ENCODE results near the gene XRRA1. TPM values are rescaled to one million over a fixed set of nuclear protein-coding genes. Genes with fewer than 3 reads are reported as not detected.

XRRA1 gene
- total RNA-seq, 1 experiment from 2014 or later: 17.3 TPM

DNA sequence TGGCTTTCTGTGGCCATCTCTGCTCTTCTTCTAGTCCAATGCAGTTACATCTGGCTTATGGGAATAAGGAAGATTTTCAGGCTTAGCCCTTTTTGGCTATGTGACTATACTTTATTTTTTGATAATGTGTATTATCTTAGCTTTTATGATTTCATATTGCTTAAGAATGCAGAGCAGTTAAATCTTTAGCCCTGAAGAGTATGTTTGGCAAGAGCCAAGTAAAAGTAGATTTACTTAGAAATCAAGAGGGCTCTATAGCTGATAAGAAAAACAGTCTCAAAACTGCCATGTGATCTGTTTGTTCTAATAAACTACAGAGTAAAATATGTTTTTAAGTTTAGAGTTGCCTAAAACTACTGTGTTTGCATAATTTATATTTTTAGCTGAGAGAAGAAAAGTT lies 139.1 kb downstream of the XRRA1 start:
- intact Hi-C loops (cut with micrococcal nuclease): no loop called here
- no peaks in the 10 kb centered on the region for H4K20me1 ChIP-seq (ENCODE audit: insufficient read depth)
- H3K27ac ChIP-seq (ENCODE audit: low read depth, low read length): no peak overlapping the region
- no peak overlapping the region for H2AFZ ChIP-seq (ENCODE audit: low read depth, low read length, poor library complexity, severe bottlenecking)
- no peaks in the 10 kb centered on the region for H3K9me2 ChIP-seq (ENCODE audit: insufficient read depth)
- no peak for TF ChIP-seq SP1 (IDR thresholded peaks at IDR 0.05; ENCODE audit: low read depth)
- no peak for TF ChIP-seq YY1 (IDR thresholded peaks at IDR 0.05; ENCODE audit: extremely low read depth, insufficient replicate concordance, low read depth, low read length)
- TF ChIP-seq EZH2 (IDR thresholded peaks at IDR 0.05): no peak
- TF ChIP-seq, protein P1, sequence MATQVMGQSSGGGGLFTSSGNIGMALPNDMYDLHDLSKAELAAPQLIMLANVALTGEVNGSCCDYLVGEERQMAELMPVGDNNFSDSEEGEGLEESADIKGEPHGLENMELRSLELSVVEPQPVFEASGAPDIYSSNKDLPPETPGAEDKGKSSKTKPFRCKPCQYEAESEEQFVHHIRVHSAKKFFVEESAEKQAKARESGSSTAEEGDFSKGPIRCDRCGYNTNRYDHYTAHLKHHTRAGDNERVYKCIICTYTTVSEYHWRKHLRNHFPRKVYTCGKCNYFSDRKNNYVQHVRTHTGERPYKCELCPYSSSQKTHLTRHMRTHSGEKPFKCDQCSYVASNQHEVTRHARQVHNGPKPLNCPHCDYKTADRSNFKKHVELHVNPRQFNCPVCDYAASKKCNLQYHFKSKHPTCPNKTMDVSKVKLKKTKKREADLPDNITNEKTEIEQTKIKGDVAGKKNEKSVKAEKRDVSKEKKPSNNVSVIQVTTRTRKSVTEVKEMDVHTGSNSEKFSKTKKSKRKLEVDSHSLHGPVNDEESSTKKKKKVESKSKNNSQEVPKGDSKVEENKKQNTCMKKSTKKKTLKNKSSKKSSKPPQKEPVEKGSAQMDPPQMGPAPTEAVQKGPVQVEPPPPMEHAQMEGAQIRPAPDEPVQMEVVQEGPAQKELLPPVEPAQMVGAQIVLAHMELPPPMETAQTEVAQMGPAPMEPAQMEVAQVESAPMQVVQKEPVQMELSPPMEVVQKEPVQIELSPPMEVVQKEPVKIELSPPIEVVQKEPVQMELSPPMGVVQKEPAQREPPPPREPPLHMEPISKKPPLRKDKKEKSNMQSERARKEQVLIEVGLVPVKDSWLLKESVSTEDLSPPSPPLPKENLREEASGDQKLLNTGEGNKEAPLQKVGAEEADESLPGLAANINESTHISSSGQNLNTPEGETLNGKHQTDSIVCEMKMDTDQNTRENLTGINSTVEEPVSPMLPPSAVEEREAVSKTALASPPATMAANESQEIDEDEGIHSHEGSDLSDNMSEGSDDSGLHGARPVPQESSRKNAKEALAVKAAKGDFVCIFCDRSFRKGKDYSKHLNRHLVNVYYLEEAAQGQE (IDR thresholded peaks at IDR 0.05; ENCODE audit: low read depth): no peak
- no peak for TF ChIP-seq POLR2A (IDR thresholded peaks at IDR 0.05; ENCODE audit: borderline replicate concordance, extremely low read depth, insufficient read depth, insufficient read length)
- no peak for TF ChIP-seq ZFX (IDR thresholded peaks at IDR 0.05)
- TF ChIP-seq, protein P2, sequence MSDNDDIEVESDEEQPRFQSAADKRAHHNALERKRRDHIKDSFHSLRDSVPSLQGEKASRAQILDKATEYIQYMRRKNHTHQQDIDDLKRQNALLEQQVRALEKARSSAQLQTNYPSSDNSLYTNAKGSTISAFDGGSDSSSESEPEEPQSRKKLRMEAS (IDR thresholded peaks at IDR 0.05): no peak
- TF ChIP-seq POLR2AphosphoS5 (IDR thresholded peaks at IDR 0.05; ENCODE audit: low read depth, low read length): no peak
- no peak for TF ChIP-seq RAD21 (IDR thresholded peaks at IDR 0.05; ENCODE audit: low read depth)
- no peak for TF ChIP-seq EGR1 (IDR thresholded peaks at IDR 0.05; ENCODE audit: low read depth)
- H3K4me1 ChIP-seq (ENCODE audit: control insufficient read depth in 1 of 2, insufficient read depth in 2 of 2, low read length in 2 of 2): peaks cover 0 to 9% of the 10 kb centered on the region in 2 experiments; a peak in 1 of 4 replicates
- peaks cover 30% of the 10 kb centered on the region for H3K79me2 ChIP-seq (ENCODE audit: insufficient read depth, low read length)
- ChIA-PET RAD21 (ENCODE audit: low non-redundant PET in 1 of 2, low total read pairs in 2 of 2, uncharacterized antibody in 2 of 2, unreplicated experiment in 2 of 2) (no interaction called here), CTCF (no interaction called here), POLR2A (no interaction called here)
- no peak overlapping the region for H3K4me3 ChIP-seq (replicated peaks in 1 of 2; ENCODE audit: low read depth in 1 of 2, low read length in 2 of 2)
- H3K4me2 ChIP-seq (ENCODE audit: low read length): no peak overlapping the region
- no peak for ATAC-seq
- H3K27me3 ChIP-seq (ENCODE audit: insufficient read depth, low read length): no peaks in the 10 kb centered on the region
- no peak overlapping the region for H3K9ac ChIP-seq (ENCODE audit: low read length)
- no TSS peak for BruUV-seq (replicated peaks)
- no peaks in the 10 kb centered on the region for H3K9me3 ChIP-seq (ENCODE audit: control insufficient read depth in 1 of 2, insufficient read depth in 1 of 2, low read depth in 1 of 2, low read length in 2 of 2)
- no peaks in the 10 kb centered on the region for H3K36me3 ChIP-seq (ENCODE audit: control insufficient read depth in 1 of 2, insufficient read depth in 2 of 2, low read length in 2 of 2)
- no peak for DNase-seq (ENCODE audit: low read depth, low spot score)
